Measurements from ENCODE around the gene PDE9A.

PDE9A gene

DNA sequence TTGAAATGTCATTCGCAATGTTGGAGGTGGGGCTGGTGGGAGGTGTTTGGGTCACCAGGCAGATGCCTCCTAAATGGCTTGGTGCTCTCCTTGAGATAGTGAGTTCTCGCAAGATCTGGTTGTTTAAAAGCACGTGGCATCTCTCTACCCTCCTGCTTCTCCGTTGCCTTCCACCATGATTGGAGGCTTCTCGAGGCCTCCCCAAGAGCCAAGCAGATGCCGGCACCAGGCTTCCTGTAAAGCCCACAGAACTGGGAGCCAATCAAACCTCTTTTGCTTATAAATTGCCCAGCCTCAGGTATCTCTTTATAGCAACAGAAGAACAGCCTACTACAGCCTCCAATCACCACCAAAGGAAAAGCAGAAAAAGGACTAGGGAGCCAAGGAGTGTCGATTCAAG is 80.5 kb downstream of the PDE9A start:
- POLR2A ChIA-PET, result no interaction called here
- CTCF ChIA-PET, result no interaction called here
- no peak for DNase-seq (ENCODE audit: extremely low spot score)
- TF ChIP-seq, protein P1, sequence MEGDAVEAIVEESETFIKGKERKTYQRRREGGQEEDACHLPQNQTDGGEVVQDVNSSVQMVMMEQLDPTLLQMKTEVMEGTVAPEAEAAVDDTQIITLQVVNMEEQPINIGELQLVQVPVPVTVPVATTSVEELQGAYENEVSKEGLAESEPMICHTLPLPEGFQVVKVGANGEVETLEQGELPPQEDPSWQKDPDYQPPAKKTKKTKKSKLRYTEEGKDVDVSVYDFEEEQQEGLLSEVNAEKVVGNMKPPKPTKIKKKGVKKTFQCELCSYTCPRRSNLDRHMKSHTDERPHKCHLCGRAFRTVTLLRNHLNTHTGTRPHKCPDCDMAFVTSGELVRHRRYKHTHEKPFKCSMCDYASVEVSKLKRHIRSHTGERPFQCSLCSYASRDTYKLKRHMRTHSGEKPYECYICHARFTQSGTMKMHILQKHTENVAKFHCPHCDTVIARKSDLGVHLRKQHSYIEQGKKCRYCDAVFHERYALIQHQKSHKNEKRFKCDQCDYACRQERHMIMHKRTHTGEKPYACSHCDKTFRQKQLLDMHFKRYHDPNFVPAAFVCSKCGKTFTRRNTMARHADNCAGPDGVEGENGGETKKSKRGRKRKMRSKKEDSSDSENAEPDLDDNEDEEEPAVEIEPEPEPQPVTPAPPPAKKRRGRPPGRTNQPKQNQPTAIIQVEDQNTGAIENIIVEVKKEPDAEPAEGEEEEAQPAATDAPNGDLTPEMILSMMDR (IDR thresholded peaks at IDR 0.05; ENCODE audit: control extremely low read depth, extremely low read depth, low read depth, missing control alignments), result no peak

DNA sequence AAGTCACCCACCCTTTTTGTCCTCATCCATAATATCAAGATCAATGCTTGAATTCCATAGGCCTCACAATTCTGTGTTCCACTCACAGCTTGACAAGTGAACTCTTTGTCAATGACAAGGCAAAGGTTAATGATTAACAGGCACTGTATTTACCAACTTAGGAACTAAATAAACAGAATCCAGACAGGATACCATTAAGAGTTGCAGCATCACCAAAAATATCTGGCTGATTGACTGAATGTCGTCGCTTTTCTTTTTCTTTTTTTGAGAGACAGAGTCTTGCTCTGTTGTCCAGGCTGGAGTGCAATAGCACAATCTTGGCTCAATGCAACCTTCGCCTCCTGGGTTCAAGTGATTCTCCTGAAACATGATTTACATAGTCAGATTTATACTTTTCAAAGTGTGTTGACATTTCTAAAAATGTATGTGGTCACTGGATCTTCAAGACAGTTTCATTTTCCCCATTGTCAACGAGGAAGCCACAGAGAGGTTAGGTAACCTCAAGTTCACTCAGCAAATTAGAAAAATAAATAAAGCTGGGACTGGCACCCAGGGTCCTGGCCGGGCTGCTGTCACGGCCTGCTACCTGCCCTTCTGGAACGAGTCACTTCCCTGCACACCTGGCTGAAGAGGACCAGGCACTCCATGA is 81.0 kb downstream of the PDE9A start:
- ChIA-PET POLR2A (no interaction called here), CTCF (no interaction called here)
- TF ChIP-seq, protein P1 (IDR thresholded peaks at IDR 0.05; ENCODE audit: control extremely low read depth, extremely low read depth, low read depth, missing control alignments), result no peak
- no peak for DNase-seq (ENCODE audit: extremely low spot score)

DNA sequence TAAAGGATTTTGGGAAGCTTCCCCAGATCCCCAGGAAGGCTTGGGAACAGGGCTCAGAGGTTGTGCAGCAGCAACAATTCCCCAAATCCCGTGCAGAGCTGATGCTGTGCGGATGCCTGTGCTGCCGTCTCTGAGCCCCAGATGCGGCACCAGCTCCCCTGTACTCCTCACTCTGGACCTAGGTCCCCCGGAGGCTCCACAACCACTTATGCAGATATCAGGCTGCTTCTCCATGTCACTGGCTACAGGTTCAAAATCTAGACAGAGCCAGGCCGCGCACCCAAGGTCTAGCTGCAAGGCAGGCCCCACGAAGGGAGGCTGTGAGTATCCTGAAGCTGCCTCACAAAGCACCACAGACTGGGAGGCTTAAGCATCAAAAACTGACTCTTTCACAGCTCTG is 81.6 kb downstream of the PDE9A start:
- ChIA-PET POLR2A (no interaction called here), CTCF (no interaction called here)
- no peak for DNase-seq (ENCODE audit: extremely low spot score)
- TF ChIP-seq, protein P1 (IDR thresholded peaks at IDR 0.05; ENCODE audit: control extremely low read depth, extremely low read depth, low read depth, missing control alignments), result no peak

DNA sequence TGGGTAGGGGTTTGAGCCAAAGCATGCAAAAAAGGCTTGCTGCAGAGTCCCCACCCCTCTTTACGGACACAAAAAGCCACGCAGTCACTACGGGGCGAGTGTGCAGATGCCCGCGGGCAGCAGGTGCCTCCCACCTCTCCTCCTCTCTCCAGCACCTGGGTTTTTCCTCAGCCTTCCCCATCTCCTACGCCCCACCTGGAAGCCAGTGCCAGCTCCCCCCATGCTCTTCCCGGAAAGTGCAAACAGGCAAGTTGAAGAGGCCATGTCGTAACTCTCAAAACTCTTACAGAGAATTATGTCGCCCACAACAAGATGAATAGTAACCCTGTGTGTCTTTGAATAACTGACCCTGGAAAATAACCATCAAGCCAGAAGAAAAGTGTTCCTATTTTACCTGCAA is 82.5 kb downstream of the PDE9A start:
- POLR2A ChIA-PET, result no interaction called here
- TF ChIP-seq, protein P1 (IDR thresholded peaks at IDR 0.05; ENCODE audit: control extremely low read depth, extremely low read depth, low read depth, missing control alignments), result no peak
- CTCF ChIA-PET, result no interaction called here
- DNase-seq (ENCODE audit: extremely low spot score), result no peak

DNA sequence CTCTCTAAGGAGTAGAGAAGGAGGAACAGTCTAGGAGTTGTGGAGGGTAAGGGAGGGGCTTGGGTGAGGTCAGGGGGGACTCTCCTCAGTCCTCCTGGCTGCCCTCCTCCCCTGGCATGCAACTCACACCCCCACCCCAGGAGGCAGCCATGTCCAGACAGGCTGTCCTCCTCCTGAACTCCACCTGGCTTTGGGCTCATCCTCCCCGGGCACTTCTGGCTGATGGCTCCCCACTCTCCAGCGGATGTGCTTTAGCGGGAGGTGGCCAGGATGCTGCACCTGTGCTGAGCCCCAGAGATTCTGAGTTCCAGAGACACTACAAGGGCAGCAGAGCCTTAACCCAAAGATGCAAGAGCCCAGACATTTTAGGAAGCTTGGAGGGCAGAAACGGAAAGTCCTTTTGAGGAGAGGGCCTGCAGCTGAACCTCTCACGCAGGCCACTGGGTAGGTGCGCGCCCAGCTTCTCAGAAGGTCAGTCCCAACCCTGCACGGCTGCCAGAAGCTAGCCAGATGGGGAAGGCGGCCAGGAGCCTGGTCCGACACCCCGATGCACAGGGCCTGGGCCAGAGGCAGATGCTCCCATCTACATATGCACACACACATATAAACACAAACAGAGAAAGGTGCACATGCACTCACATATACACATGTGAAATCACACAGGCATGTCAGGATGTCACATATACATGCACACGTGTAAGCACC is 83.4 kb downstream of the PDE9A start:
- no peak for DNase-seq (ENCODE audit: extremely low spot score)
- TF ChIP-seq, protein P1 (IDR thresholded peaks at IDR 0.05; ENCODE audit: control extremely low read depth, extremely low read depth, low read depth, missing control alignments), result no peak
- CTCF ChIA-PET, result no interaction called here
- POLR2A ChIA-PET, result no interaction called here

DNA sequence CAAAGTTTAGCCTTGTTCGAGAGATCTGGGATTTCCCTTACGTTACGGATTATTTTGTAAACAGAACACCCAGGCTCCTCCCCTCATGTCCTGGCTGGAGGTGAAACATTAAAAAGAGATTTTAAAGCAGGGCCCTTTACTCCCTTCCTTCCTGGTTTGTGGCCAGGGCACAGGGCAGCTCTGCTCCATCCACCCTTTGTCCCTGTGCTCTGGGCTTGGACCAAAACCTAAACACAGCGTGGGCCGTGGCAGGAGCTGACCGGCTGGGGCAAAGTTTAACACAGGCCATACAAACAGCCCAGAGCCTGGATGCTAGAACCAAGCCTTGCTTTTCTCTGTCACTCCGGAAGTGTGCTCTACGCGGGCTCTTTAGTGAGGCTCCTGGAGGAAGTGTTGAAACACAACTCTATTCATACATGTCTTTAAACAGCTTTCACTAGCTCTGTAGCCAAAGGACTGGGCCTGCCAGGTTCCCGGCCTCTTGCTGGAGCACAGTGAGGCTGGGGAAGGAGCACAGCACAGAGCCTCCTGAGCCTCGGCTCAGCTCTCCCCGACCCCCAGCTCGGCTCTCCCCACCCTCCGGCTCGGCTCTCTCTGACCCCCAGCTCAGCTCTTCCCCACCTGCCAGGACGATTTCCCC is 84.7 kb downstream of the PDE9A start:
- ChIA-PET CTCF (no interaction called here), POLR2A (no interaction called here)
- no peak for DNase-seq (ENCODE audit: extremely low spot score)
- TF ChIP-seq, protein P1 (IDR thresholded peaks at IDR 0.05; ENCODE audit: control extremely low read depth, extremely low read depth, low read depth, missing control alignments), result no peak
